Stimulated activated CD4-positive, alpha-beta T cell treated with anti-CD3 and anti-CD28 coated beads, Interleukin-12 subunit alpha, Interleukin-12 subunit beta, amount 100 ng/mL, for 4 hours (primary cell): ENCODE measurements around the gene OR5D14.

Experiments
- DNase-seq: peaks from one replicate; pipeline ENCODE4 v3.0.0-alpha.2; 2020

Gene OR5D14

GRCh38 chr11:55795256-55795655, at the start of gene OR5D14:
TSS of gene OR5D14 (plus strand) at chr11:55795556. CDS start at chr11:55795556, 0 bp downstream.
- DNase-seq: no peak

DNA sequence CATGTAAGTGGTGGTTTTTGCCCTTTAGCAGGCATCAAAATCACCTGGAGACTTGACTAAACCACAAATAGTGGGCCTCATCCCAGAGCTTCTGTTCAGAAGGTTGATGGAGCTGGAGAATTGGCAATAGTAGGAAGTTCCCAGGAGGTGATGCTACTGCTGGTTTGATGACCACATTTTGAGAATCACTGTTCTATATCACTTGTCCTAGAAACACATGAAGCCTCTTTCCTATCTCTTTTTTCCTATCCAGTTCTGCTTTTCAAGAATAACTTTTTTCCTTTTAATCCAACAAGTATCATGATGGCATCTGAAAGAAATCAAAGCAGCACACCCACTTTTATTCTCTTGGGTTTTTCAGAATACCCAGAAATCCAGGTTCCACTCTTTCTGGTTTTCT, 22.2 kb upstream of the OR5D14 start, which contains the start of gene OR5D13:
OR5D13 (plus strand) TSS at position 301 of the 400 bp plus-strand sequence; CDS start at position 301, 0 bp downstream.
- DNase-seq: no peak

DNA sequence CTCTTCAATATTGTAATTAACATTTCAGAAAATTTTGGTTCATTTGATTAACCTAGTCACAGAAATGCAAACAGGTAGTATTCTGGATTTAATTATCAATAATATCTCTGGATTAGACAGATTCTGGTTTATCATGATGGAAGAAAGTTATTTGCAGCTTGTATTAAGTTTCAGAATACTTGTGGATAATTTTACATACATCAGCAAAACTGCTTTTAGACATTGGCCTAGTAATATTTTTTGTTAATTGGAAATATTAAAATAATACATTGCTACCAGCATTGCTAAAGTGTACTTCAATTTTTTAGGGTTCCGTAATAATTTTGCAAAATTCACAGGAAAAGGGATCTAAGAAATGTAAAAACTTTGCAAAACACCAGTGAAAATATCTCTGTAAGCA, 3.8 kb upstream of the OR5D14 start:
- DNase-seq: no peak

- DNase-seq: no peak
Measured at GRCh38 chr11:55793321-55793720, 2.0 kb upstream of the OR5D14 start.

GRCh38 chr11:55806248-55806647, 10.9 kb downstream of the OR5D14 start:
- no peak for DNase-seq

- no peak for DNase-seq
Measured at GRCh38 chr11:55811067-55811466, 15.7 kb downstream of the OR5D14 start, which contains the start of gene OR5L1. TSS of gene OR5L1 (plus strand) at chr11:55811367. CDS start at chr11:55811467, 100 bp downstream.

DNA sequence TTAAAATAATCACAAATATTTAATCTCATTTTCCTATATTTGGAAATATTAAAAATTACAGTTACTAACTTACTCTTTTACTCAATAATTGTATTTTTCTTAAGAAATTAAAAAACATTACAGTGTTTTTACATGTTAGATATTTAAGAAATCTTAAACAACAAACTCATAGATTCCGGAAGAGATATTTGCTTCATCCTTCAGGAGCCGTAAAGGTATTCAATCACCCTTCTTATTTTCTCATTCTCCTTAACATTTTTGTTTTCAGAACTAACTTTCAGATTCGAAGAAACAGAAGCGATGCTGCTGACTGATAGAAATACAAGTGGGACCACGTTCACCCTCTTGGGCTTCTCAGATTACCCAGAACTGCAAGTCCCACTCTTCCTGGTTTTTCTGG, 24.0 kb downstream of the OR5D14 start, which contains the start of gene OR5D18:
OR5D18 (plus strand) TSS at position 301 of the 400 bp plus-strand sequence; CDS start at position 301, 0 bp downstream.
- DNase-seq: no peak

DNA sequence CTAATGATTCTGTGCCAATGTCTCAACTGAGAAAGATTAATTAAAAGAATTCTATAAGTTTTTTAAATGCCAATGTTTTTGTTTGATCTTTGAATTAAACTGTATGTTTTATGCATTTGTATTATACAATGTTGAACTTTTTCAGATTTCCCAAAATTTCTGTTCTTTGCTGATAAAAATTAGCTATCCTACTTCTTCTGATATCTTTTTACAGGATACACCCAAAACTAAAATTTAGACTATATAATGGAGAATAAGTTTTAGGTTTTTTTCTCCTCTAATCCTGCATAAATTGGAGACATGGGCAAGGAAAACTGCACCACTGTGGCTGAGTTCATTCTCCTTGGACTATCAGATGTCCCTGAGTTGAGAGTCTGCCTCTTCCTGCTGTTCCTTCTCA, 31.6 kb downstream of the OR5D14 start, which contains the start of gene OR5L2:
OR5L2 (plus strand) TSS at position 301 of the 400 bp plus-strand sequence; CDS start at position 301, 0 bp downstream.
- no peak for DNase-seq

- no peak for DNase-seq
Measured at GRCh38 chr11:55838452-55838851, 43.1 kb downstream of the OR5D14 start, which contains the start of gene OR5D16. TSS of gene OR5D16 (plus strand) at chr11:55838752. CDS start at chr11:55838752, 0 bp downstream.
